Progenitor cell of endocrine pancreas (in vitro differentiated cells): Measurements from ENCODE around the gene PTTG1IP. TPM values are rescaled to one million over a fixed set of nuclear protein-coding genes. Genes with fewer than 3 reads are reported as not detected.

Experiments
- DNase-seq: peaks from one replicate; pipeline ENCODE4 v3.0.0; 2021; ENCODE audit warnings: low spot score; ENCODE audit not compliant: unreplicated experiment
- H3K27ac Mint-ChIP-seq: 2 replicates; pipeline ENCODE4 v1.8.0; 2021; ENCODE audit warnings: mild to moderate bottlenecking, moderate library complexity, mixed read lengths
- H3K27me3 Mint-ChIP-seq: 2 replicates; pipeline ENCODE4 v1.8.0; 2021; ENCODE audit warnings: mixed read lengths
- H3K36me3 Mint-ChIP-seq: 2 replicates; pipeline ENCODE4 v1.8.0; 2022; ENCODE audit warnings: mixed read lengths; ENCODE audit not compliant: insufficient read depth
- H3K4me1 Mint-ChIP-seq: 2 replicates; pipeline ENCODE4 v1.8.0; 2021; ENCODE audit warnings: low read depth, mixed read lengths
- H3K4me3 Mint-ChIP-seq: 2 replicates; pipeline ENCODE4 v1.8.0; 2021; ENCODE audit warnings: low read depth, mild to moderate bottlenecking, moderate library complexity, mixed read lengths
- H3K9me3 Mint-ChIP-seq: 2 replicates; pipeline ENCODE4 v1.8.0; 2021; ENCODE audit warnings: low read depth, mixed read lengths
- total RNA-seq: library from RNA; stranded (reverse); gene quantifications from 2 replicates; pipeline ENCODE4 v1.2.1, GENCODE V29; 2021
- TF ChIP-seq, protein P1 (sequence below): fragments of 200-600 bp; sonication (generic); IDR thresholded peaks from one replicate; pipeline ENCODE4 v1.5.0; 2021; ENCODE audit warnings: antibody characterized with exemption, mild to moderate bottlenecking; ENCODE audit not compliant: unreplicated experiment

The PTTG1IP gene
- total RNA-seq, 1 donor from 2014 or later, result 221 TPM

DNA sequence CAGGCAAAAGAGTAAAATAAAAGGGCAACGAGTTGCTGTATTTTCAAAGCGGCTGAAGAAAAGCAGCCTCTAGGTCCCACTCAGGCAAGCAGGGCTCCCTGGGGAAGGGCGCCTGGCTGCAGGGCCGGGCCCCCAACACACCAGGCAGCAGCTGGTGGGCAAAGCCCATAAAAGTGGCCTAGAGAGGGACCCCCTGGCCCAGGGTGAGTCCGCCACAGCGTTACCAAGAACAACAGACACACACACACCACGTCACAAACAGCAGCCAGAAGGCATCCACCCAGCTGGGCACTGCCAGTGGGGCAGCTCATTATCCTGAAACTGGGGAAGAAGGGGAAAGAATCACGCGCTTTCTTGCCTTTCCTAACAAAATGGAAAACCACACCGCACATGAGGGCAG is 60.3 kb downstream of the PTTG1IP start:
- H3K36me3 Mint-ChIP-seq, result peaks cover 4% of the 10 kb centered on the region
- TF ChIP-seq, protein P1, sequence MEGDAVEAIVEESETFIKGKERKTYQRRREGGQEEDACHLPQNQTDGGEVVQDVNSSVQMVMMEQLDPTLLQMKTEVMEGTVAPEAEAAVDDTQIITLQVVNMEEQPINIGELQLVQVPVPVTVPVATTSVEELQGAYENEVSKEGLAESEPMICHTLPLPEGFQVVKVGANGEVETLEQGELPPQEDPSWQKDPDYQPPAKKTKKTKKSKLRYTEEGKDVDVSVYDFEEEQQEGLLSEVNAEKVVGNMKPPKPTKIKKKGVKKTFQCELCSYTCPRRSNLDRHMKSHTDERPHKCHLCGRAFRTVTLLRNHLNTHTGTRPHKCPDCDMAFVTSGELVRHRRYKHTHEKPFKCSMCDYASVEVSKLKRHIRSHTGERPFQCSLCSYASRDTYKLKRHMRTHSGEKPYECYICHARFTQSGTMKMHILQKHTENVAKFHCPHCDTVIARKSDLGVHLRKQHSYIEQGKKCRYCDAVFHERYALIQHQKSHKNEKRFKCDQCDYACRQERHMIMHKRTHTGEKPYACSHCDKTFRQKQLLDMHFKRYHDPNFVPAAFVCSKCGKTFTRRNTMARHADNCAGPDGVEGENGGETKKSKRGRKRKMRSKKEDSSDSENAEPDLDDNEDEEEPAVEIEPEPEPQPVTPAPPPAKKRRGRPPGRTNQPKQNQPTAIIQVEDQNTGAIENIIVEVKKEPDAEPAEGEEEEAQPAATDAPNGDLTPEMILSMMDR, result no peak
- no peak for DNase-seq
- H3K9me3 Mint-ChIP-seq, result no peaks in the 10 kb centered on the region
- no peaks in the 10 kb centered on the region for H3K27me3 Mint-ChIP-seq
- H3K4me3 Mint-ChIP-seq, result no peak overlapping the region
- H3K27ac Mint-ChIP-seq, result no peak overlapping the region
- peaks cover 3% of the 10 kb centered on the region for H3K4me1 Mint-ChIP-seq

- H3K4me3 Mint-ChIP-seq, result no peak overlapping the region
- H3K27ac Mint-ChIP-seq, result no peak overlapping the region
- no peaks in the 10 kb centered on the region for H3K27me3 Mint-ChIP-seq
- TF ChIP-seq, protein P1, result no peak
- H3K4me1 Mint-ChIP-seq, result peaks cover 3% of the 10 kb centered on the region
- H3K36me3 Mint-ChIP-seq, result peaks cover 4% of the 10 kb centered on the region
- no peaks in the 10 kb centered on the region for H3K9me3 Mint-ChIP-seq
- DNase-seq, result no peak
These were observed 60.9 kb downstream of the PTTG1IP start for GRCh38 chr21:44812640-44813039.

DNA sequence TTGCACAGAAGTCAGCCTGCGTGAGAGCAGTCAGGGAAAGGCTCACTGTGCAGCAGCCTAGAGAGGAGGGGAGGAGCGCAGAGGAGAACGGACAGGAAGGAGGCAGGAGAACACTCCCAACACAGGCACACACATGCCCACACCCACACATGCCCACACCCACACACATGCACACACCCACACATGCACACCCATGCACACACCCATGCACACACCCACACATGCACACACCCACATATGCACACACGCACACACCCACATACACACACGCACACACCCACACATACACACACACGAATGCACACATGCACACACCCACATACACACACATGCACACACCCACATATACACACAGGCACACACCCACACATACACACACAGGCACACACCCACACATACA is 62.7 kb downstream of the PTTG1IP start:
- H3K36me3 Mint-ChIP-seq, result peaks cover 9% of the 10 kb centered on the region
- H3K27me3 Mint-ChIP-seq, result no peaks in the 10 kb centered on the region
- H3K4me3 Mint-ChIP-seq, result no peak overlapping the region

DNA sequence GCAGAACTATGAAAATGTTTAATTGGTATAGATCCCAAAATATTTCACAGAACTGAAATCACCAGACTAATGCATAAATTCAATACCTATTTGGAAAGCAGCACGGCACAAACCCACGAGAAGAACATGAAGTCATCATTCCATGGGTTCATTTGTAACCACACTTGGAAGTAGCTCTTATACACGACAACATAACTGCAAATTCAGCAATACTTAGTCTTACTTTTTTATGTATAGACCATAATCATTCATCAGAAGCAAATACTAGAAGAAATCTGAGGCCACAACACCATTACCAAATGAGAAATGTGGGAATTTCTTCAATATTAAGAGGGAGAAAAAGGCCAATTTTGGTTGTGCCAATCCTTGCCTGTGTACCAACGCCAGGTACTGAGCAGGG is 67.6 kb downstream of the PTTG1IP start:
- Mint-ChIP-seq H3K36me3 (peaks cover 13% of the 10 kb centered on the region), H3K4me3 (no peak overlapping the region), H3K27me3 (no peaks in the 10 kb centered on the region), H3K4me1 (peaks cover 11% of the 10 kb centered on the region), H3K27ac (no peak overlapping the region), H3K9me3 (no peaks in the 10 kb centered on the region)
- DNase-seq, result no peak
- TF ChIP-seq, protein P1, result no peak

More for the DNA sequence above, 62.7 kb downstream of the PTTG1IP start:
- Mint-ChIP-seq H3K27ac (no peak overlapping the region), H3K9me3 (no peaks in the 10 kb centered on the region), H3K4me1 (no peaks in the 10 kb centered on the region)
- no peak for DNase-seq
- TF ChIP-seq, protein P1, result no peak

DNA sequence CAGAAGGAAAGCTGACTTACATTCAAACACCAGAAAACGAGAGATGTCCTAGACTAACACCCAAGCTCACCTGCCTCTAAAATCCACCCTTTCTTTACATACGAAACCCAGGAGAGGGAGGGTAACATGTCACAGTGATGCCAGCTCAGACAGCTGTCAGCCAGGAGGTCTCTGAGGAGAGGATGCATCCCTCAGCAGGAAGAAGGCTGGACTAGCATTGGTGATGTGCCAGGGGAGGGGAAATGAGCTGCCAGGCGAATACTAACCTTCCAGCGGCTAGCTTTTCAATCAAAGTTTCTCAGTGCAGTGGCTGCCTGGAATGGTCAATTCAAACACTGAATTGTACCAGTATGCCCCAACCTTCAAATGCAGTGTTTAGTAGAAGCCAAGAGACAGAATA is 68.3 kb downstream of the PTTG1IP start:
- H3K27ac Mint-ChIP-seq, result no peak overlapping the region
- TF ChIP-seq, protein P1, result no peak
- H3K27me3 Mint-ChIP-seq, result no peaks in the 10 kb centered on the region
- no peak overlapping the region for H3K4me3 Mint-ChIP-seq
- peaks cover 13% of the 10 kb centered on the region for H3K36me3 Mint-ChIP-seq
- peaks cover 17% of the 10 kb centered on the region for H3K4me1 Mint-ChIP-seq
- H3K9me3 Mint-ChIP-seq, result no peaks in the 10 kb centered on the region
- no peak for DNase-seq
